ENCODE data around the gene CAMTA1.

The CAMTA1 gene

DNA sequence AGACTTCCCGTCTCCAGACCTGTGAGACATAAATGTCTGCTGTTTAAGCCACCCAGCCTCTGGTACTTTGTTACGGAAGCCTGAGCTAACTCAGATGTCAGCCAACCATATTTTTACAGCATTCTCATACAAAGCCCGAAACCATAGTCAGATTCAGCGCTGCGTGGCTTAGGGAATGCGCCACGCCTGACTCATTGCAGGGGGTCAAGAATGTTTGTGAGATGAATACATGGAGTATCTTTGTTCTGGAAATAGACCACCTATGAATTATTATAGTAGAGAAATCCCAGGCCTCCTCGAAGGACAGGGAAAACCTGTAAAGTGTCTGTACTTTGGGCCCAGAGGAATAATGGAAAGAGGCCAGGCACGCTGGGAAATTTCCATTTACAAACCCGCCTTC is 434.8 kb downstream of the CAMTA1 start:
- peak; percentile 89 for DNase-seq

DNA sequence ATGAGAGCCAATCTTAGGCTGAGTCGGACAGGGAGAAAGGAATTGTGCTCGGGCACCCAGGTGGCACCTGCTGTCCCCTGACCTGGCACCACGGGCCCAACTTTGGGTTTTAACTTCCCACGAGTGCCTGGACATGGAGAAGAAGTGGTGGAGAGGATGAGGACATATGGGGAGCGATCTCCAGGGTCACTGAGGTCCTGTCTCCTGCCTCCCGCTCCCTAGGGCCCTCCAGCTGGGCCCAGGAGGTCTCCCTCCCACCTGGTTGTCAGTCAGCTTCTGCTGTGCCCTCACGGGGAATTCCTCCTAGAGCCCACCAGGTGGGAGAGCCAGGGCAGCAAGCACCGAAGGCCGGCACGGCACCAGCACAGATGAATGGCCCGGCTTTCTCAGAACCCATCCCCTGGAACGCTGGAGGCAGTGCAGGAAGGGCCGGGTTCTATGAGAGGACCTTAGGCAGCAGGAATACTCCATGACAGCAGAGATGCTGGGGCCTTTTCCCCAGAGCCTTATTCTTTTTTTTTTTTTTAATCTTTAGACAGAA is 435.5 kb downstream of the CAMTA1 start:
- no peak for DNase-seq

DNA sequence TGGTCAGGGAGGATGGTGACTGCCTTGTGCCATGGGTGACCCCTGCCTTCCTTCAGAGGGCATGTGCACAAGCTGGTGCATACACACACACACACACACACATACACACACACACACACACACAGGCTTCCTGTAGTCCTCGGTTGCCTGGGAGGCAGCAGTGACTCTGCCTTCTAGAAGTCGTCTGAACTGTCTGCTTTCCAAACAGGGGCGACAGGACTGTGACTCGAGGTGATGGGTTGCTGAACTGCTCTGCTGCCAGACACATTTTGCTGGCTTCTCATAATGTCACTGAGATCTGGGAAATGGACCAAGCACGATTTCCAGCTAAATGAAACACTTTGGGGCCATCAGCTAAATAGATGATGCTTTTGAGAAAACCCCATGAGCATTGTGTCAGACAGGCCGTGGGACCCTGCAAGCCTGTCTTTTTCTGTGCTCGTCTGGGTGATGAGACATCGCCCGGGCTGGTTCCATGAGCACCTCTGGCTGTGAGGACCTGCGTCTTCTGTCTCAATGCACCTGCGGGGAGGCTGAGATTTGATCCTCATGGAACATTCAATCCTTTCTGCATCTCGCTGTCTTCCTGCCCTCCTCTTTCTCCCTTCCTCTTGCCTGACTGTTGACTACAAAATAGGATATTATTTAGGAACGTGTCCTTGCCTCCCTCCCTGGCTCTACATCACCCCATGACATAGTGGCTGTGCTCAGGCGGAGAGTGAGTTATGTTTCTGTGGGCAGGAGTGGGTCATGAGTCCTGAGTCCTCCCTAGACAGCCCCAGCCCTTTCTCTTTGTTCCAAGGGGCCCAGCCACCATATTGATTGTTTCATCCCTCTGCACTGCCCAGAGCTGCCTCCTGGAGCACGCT is 436.8 kb downstream of the CAMTA1 start:
- peak; percentile 29 for DNase-seq

- no peak for DNase-seq
These were observed 437.4 kb downstream of the CAMTA1 start for GRCh38 chr1:7222695-7223015.

GRCh38 chr1:7223334-7224080 is 438.3 kb downstream of the CAMTA1 start:
- DNase-seq: peak; percentile 92

GRCh38 chr1:7224081-7224534 is 438.9 kb downstream of the CAMTA1 start:
- DNase-seq: no peak

DNA sequence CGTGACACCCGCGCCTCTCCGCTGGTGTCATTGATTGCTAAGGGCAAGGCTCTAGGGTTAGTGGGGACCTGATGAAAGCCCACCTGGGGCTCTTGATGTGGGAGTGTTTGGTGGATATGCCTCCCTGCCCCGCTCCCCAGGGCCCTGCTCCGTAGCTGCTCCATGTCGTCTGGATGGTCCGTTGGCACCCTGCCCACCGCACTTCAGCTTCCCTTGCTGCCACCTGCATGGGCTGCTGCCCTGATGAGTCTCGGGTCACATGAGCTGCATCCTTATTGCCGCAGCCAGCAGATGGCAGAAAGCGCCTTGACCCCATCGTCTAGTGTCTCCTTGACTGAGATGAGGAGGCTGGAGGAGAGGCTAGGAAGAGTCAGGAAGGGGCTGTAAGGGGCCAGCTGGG is 439.4 kb downstream of the CAMTA1 start:
- no peak for DNase-seq

- no peak for DNase-seq
These were observed 440.7 kb downstream of the CAMTA1 start for GRCh38 chr1:7225711-7226505.

DNA sequence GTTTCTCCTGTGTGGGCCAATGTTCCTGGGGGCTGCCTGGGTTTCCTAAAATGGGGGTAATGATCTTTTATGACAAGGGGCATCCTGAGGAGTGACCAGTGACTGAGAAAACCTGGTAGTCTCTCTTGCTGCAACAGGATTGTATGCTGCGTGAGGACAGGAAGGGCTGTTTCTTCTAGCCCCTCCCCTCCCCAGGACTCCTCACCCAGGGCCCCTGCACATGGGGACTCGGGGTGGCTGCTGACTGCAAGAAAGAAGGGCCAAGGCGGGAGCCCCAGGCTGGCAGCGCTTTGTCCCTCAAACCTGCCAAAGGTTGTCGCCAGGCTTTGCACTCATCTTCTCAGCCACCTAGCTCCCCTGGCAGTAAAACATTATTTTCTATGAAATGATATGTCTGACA is 442.4 kb downstream of the CAMTA1 start:
- DNase-seq: no peak

- DNase-seq: no peak
These were observed 443.2 kb downstream of the CAMTA1 start for GRCh38 chr1:7228252-7228961.

GRCh38 chr1:7229186-7229585 is 443.9 kb downstream of the CAMTA1 start:
- DNase-seq: no peak

GRCh38 chr1:7229696-7230631 is 444.7 kb downstream of the CAMTA1 start:
- DNase-seq: peak; percentile 71

GRCh38 chr1:7232441-7233236 is 447.4 kb downstream of the CAMTA1 start:
- no peak for DNase-seq

GRCh38 chr1:7233237-7233540 is 447.9 kb downstream of the CAMTA1 start:
- no peak for DNase-seq

DNA sequence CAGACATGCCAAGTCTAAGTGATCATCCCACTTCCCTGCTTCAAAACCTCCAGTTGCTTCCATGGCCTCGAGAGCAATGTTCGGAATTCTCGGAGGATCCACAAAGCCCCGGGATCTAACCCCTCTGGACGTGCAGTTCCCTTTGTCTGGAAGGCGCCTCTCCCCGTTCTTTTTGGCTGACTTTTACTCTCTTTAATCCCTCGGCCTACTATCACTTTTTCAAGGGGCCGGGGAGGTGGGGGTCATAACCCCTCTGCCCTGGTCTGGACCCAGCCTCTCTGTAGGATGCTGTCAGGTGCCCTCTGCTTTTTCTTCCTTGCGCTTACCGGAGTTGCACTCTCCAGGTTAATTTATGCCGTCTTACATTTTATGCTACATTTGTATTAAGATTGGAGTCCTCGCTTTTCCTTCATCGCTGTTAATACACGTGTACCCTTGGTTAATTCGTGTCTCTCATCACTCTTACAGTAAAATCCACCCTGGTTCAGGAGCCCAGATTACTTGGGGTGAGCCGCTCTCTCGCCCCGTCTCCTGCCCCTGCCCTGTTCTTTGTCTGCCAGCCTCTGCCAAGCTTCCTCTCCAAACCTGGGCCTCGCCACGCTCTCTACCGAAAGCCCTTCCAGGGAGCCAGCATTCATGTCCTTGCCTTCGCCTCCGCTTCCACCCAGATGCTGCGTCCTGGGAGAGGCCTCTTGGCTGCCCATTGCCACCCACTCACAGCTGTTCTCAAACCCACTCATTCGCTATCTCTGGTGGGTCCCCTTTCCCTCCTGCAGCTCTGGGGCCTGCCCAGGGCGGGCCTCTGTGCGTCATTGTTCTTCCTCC is 448.6 kb downstream of the CAMTA1 start:
- DNase-seq: no peak

- DNase-seq: no peak
These were observed 449.2 kb downstream of the CAMTA1 start for GRCh38 chr1:7234471-7234755.

GRCh38 chr1:7235871-7236517 is 450.7 kb downstream of the CAMTA1 start:
- DNase-seq: no peak

- DNase-seq: no peak
These were observed 451.7 kb downstream of the CAMTA1 start for GRCh38 chr1:7236844-7237515.

DNA sequence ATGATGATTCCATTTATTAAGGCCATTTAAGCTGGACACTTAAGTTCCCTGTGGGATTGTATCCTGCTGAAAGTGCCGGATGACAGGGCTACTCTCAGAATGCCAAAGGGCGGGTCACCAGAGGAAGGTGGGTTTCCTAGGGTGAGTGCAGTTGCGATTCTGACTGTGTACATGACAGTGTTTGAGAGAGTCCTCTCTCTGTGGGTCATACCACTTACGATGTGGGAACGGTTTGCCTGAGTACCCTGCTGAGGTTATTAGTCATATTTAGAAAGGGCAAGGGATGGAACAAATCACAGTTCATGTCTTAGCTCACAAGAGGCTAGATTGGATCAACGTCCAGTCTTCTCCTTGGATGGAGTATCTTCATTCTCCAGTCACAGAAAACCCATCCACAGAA is 461.9 kb downstream of the CAMTA1 start:
- DNase-seq: no peak
